T-helper 17 cell (primary cell): ENCODE results near the gene DPH7. TPM values are rescaled to one million over a fixed set of nuclear protein-coding genes. Genes with fewer than 3 reads are reported as not detected.

ENCODE experiments used
- ATAC-seq: fragments of 150-1000 bp; cut with Tn5 transposase; 2 replicates; pipeline ENCODE4 v1.10.0; 2021; ENCODE audit warnings: mild to moderate bottlenecking, moderate library complexity
- DNase-seq, 3 donors: peaks; one replicate each; pipeline versions ENCODE4 v3.0.0 to v3.0.0-alpha.2; 2020 to 2021
- H3K9me3 ChIP-seq: one replicate; pipeline ENCODE4 v1.7.0; 2013; ENCODE audit warnings: low read length, mild to moderate bottlenecking; ENCODE audit not compliant: control insufficient read depth, poor library complexity, severe bottlenecking
- H3K27ac Mint-ChIP-seq: one replicate; pipeline ENCODE4 v1.8.0; 2022; ENCODE audit warnings: mild to moderate bottlenecking, moderate library complexity, mixed read lengths
- H3K27me3 Mint-ChIP-seq: one replicate; pipeline ENCODE4 v1.8.0; 2022; ENCODE audit warnings: mixed read lengths
- H3K36me3 Mint-ChIP-seq: one replicate; pipeline ENCODE4 v1.8.0; 2022; ENCODE audit warnings: low read depth, mixed read lengths
- H3K4me1 Mint-ChIP-seq: one replicate; pipeline ENCODE4 v1.8.0; 2022; ENCODE audit warnings: mild to moderate bottlenecking, mixed read lengths
- H3K4me3 Mint-ChIP-seq: one replicate; pipeline ENCODE4 v1.8.0; 2022; ENCODE audit warnings: mild to moderate bottlenecking, moderate library complexity, mixed read lengths
- total RNA-seq, 4 donors: library from RNA in 2 of 4; stranded (reverse) in 2 of 4; gene quantifications; one replicate each; pipeline ENCODE4 v1.2.3 and lab custom pipeline; 2022 to 2026

The DPH7 gene
- total RNA-seq, 2 donors from 2014 or later = 46.1 to 52.0 TPM

DNA sequence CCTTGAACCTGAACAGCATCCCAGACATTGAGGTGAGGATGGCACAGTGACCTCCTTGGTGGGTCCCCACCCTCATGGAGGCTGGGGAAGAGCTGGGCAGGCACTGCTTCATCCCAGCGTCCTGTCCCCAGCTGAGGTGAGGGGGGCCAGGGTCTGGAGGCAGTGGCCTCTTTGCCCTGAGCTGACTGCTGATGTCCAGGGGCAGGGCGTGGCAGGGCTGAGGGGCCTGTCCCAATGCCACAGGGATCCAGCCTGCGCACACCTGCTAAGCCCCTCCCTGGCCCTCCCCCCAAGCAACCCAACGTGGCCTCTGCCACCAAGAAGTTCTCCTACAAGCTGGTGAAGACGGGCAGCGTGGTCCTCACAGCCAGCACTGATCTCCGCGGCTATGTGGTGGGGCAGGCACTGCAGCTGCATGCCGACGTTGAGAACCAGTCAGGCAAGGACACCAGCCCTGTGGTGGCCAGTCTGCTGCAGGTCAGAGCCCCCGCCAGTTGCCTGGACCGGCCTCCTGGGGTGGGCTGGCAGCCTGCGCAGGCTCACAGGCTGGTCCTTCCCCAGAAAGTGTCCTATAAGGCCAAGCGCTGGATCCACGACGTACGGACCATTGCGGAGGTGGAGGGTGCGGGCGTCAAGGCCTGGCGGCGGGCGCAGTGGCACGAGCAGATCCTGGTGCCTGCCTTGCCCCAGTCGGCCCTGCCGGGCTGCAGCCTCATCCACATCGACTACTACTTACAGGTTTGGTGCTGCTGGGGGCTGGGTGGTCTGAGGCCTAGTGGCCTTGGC is 35.2 kb upstream of the DPH7 start:
- DNase-seq = no peak
- H3K4me3 Mint-ChIP-seq = no peak overlapping the region
- H3K36me3 Mint-ChIP-seq = no peaks in the 10 kb centered on the region
- H3K9me3 ChIP-seq = no peaks in the 10 kb centered on the region
- no peaks in the 10 kb centered on the region for H3K27me3 Mint-ChIP-seq
- no peak for ATAC-seq
- peaks cover 24% of the 10 kb centered on the region for H3K4me1 Mint-ChIP-seq
- H3K27ac Mint-ChIP-seq = peak overlapping the region; percentile 3

DNA sequence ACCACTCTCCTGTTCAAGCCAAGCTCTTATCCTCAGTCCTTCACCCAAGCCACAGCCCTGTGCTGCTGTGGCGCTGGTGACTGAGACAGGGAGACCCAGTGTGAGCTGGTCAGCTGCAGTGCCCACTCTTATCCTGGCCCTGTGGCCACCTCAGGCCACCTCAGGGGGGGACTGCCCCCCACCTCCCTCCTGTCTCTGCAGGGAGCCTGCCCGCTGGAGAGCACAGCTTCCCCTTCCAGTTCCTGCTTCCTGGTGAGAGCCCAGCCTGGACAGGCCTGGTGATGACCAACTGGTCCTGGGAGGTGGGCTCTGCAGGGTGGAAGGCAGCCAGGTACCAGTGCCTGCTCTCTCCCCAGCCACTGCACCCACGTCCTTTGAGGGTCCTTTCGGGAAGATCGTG is 34.5 kb upstream of the DPH7 start:
- Mint-ChIP-seq H3K36me3 (no peaks in the 10 kb centered on the region), H3K27ac (peak overlapping the region; percentile 3), H3K4me3 (no peak overlapping the region), H3K27me3 (no peaks in the 10 kb centered on the region), H3K4me1 (peaks cover 24% of the 10 kb centered on the region)
- H3K9me3 ChIP-seq = no peaks in the 10 kb centered on the region
- no peak for ATAC-seq
- no peak for DNase-seq

DNA sequence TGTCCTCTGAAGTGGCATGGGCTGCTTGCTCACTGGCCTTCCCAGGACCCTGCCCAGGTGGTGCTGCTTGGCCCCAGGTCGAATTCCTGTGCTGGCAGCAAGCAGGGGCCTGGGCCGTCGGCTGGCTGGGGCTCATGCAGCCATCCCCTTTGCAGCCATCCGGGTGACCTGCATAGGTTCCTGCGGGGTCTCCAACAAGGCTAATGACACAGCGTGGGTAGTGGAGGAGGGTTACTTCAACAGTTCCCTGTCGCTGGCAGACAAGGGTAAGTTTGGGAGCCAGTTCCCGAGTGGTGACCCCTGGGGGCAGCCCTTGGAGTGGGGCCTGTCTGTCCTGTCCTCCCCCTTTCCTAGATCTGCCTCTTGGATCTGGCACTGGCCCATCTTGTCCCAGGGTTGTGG is 34.0 kb upstream of the DPH7 start:
- H3K27ac Mint-ChIP-seq = no peak overlapping the region
- no peaks in the 10 kb centered on the region for H3K36me3 Mint-ChIP-seq
- no peaks in the 10 kb centered on the region for H3K27me3 Mint-ChIP-seq
- DNase-seq (no peak), ATAC-seq (no peak)
- H3K4me3 Mint-ChIP-seq = no peak overlapping the region
- peaks cover 22% of the 10 kb centered on the region for H3K4me1 Mint-ChIP-seq
- H3K9me3 ChIP-seq = no peaks in the 10 kb centered on the region

DNA sequence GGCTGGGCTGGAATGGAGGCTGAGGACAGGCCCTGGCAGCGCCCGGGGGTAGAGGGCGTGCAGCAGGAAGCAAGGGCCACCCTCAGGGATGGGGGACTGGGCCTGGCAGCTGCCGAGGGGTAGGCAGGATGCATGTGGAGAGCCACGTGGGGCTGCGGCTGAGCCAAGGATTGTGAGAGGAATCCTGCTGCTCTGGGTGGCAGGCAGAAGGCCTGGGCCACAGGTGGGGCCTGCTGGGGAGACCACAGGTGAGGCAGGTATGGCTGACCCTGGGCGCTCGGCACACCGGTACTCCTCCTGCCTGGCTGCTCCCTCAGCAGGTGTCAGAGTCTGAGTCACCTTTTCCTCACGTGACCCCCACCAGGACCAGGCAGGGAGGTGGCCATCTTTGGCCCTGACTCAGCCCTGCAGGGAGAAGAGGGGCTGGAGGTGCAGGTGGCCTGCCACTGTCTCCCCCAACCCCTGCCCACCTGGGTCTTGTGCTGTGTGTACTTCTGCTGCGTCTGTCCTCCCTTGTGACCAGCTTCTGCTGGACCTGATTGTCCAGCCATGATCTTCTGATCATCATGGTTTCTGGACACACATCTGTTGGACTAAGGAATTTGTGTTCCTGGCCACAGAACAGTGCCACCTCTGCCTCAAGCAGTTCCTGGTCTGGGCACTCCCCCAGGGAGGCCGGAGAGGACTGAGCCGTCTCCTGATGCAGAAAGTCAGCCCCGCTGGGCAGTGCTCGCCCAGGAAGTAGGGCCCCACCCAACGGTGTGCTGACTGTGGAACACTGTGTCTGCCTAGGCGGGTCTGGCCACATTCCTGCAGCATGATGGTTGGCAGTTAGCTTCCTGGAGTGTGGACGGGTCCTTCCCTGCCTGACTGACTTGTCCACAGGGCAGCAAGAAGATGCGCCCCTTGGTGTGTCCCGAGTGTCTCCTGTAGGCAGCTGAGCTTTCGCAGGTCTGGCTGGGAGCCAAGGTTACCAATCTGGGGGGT is 33.2 kb upstream of the DPH7 start:
- no peak overlapping the region for H3K27ac Mint-ChIP-seq
- H3K9me3 ChIP-seq = no peaks in the 10 kb centered on the region
- ATAC-seq = peak; percentile 63
- no peaks in the 10 kb centered on the region for H3K36me3 Mint-ChIP-seq
- no peaks in the 10 kb centered on the region for H3K27me3 Mint-ChIP-seq
- no peak for DNase-seq
- peaks cover 22% of the 10 kb centered on the region for H3K4me1 Mint-ChIP-seq
- H3K4me3 Mint-ChIP-seq = no peak overlapping the region

DNA sequence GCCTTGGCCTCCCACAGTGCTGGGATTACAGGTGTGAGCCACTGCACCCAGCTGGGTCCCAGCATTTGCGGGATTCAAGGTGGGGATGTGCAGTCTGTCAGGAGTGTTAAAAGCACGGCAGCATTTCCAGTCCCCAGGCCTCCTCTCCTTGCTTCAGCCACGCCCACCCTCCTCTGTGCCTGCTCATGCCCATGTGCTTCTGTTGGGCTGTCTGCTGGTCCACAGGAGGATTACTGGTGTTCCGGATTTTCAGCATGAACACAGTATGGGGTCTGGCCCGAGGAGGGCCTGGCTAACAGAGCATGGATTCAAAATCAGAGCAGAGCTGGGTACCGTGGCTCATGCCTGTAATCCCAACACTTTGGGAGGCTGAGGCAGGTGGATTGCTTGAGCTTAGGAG is 32.2 kb upstream of the DPH7 start:
- Mint-ChIP-seq H3K4me3 (peak overlapping the region; percentile 41), H3K27me3 (no peaks in the 10 kb centered on the region), H3K27ac (peak overlapping the region; percentile 73), H3K36me3 (no peaks in the 10 kb centered on the region), H3K4me1 (peaks cover 27% of the 10 kb centered on the region)
- no peak for ATAC-seq
- no peak for DNase-seq
- H3K9me3 ChIP-seq = no peaks in the 10 kb centered on the region

DNA sequence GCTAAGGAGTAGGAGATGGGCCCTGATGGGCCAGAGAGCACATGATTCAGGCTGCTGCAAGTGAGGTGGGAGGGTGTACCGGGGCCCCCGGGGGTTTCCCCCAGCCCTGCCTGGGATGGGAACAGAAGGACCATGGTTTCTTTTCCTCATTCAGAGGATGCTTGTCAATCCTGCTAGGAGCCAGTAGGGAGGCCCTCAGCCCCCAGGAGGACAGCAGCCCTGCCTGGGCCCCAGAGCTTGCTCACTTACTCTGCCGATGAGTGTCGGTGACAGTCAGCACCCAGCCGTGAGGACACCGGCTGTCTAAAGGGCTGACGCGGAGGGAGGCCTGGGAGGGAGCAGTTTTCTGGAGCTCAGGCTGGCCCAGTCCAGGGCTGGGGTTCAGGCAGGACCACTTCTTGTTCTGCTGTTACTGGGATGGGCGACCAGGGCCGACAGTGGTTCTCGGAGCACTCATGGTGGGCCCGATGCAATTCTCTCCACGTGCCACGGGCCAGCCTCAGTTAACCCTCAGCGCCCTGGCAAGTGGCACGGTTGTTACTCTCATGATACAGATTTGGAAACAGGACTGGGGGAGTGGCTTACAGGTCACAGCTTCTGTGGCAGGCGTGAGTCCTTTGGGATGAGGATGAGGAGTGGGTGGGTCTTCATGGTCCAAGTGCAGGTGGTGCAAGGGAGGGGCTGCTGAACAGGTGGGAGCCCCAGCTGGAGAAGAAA is 28.6 kb upstream of the DPH7 start:
- H3K36me3 Mint-ChIP-seq = no peaks in the 10 kb centered on the region
- no peak for DNase-seq
- ATAC-seq = no peak

DNA sequence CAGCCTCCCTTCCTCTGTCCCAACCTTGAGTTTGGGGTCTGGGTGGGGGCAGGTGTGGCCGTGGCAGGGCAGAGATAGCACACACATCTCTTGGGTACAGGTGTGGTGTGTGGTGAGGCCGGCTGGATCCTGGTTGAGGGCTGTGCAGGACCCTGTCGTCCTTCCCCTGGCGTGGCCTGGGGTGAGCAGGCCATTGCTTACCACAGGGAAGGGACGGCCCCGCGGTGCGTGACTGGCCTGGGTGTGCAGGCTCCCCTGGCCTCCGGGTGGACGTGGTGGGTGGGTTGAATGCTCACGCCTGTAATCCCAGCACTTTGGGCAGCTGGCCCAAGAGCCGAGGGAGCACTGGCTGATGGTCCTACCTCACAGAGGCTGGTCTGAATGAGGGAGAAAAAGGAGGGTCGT is 28.0 kb upstream of the DPH7 start:
- Mint-ChIP-seq H3K4me1 (peaks cover 28% of the 10 kb centered on the region), H3K36me3 (no peaks in the 10 kb centered on the region)
- no peak for DNase-seq

More for the DNA sequence above, 28.6 kb upstream of the DPH7 start:
- H3K4me1 Mint-ChIP-seq = peaks cover 28% of the 10 kb centered on the region
- no peaks in the 10 kb centered on the region for H3K9me3 ChIP-seq
- no peaks in the 10 kb centered on the region for H3K27me3 Mint-ChIP-seq
- H3K27ac Mint-ChIP-seq = peak overlapping the region; percentile 56
- peak overlapping the region; percentile 90 for H3K4me3 Mint-ChIP-seq

DNA sequence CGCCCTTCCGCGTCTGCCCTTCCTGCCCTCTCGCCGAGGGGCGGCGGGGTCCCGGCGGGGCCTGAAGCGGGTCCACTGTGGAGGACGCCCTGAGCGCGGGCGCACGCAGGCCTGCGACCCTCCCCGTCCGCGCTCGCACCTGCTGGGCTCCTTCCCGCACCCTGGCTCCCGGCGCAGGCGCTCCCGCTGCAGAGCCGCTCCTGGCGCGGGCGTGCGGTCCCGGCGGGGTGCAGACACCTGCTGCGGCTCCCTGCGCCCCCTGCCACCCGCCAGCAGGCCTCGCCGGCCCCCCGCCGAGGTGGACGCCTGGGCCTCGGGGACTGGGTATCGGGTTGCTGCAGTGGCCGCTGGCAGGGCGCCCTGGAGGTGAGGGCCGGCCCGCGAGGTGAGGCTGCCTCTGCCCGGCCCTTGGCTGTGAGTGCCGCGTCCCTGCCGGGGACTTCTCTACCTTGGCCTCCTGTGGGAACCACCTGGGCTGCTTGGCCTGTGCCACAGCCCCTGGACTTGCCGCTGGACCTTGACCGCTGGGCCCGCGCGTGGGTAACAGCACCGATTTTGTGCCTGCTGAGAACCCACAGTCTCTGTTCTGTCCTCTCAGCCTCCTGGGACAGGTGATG is 27.4 kb upstream of the DPH7 start:
- peak; percentile 6 for ATAC-seq
- H3K27me3 Mint-ChIP-seq = no peaks in the 10 kb centered on the region
- DNase-seq = peak in 1 of 3 donors; percentile 30
- H3K27ac Mint-ChIP-seq = no peak overlapping the region
- no peaks in the 10 kb centered on the region for H3K9me3 ChIP-seq
- H3K4me1 Mint-ChIP-seq = peaks cover 23% of the 10 kb centered on the region
- no peaks in the 10 kb centered on the region for H3K36me3 Mint-ChIP-seq
- H3K4me3 Mint-ChIP-seq = peak overlapping the region; percentile 90

More for the DNA sequence above, 28.0 kb upstream of the DPH7 start:
- Mint-ChIP-seq H3K4me3 (peak overlapping the region; percentile 90), H3K27me3 (no peaks in the 10 kb centered on the region), H3K27ac (peak overlapping the region; percentile 56)
- ATAC-seq = no peak
- H3K9me3 ChIP-seq = no peaks in the 10 kb centered on the region

DNA sequence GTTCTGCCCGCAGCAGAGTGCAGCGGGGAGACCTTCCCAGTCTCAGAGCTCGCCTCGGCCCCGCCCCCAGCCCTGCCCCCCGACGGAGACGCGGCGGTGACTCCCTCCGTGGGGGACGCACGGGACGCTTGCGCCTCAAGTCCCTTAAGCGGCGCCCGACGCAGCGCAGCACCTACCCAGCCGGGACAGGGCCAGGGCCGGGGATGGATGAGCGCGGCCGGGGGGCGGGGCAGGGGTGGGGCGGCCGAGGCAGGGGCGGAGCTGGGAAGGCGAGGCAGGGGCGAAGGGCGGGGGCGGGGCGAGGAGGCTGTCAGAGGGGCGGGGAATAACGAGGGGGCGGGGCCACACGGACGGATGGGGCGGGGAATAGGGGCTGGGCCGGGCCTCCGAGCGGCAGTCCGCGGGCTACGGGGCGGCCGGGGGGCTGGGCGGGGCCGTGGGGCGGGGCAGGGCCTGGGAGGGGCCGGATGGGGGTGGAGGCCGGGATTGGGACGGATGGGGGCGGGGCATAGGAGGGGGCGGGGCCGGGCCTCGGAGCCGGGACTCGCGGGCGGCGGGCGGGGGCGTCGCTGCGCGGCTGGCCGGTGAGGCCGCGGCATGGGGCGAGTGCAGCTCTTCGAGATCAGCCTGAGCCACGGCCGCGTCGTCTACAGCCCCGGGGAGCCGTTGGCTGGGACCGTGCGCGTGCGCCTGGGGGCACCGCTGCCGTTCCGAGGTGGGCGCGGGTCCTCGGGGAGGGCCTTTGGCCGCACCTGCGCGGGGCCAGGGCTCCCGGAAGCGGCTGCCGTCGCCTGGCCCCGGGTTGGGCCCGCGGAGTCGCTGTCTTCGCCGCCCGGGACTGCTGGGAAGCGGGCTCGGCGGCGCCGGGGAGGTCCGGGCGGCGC is 26.6 kb upstream of the DPH7 start, which contains the start of gene ARRDC1:
Gene ARRDC1, plus strand, starts transcription at position 566 of the 884 bp plus-strand sequence. Its CDS starts 32 bp downstream, at position 598.
- H3K9me3 ChIP-seq = no peaks in the 10 kb centered on the region
- ATAC-seq (peak; percentile 85), DNase-seq (peak; percentile 74 to 94 (median 93))
- H3K27me3 Mint-ChIP-seq = no peaks in the 10 kb centered on the region
- no peak within 1 kb of the TSS for H3K27ac Mint-ChIP-seq
- peaks cover 21% of the 10 kb centered on the region for H3K4me1 Mint-ChIP-seq
- peak within 1 kb of the TSS; percentile 90 for H3K4me3 Mint-ChIP-seq
- no peaks in the 10 kb centered on the region for H3K36me3 Mint-ChIP-seq

DNA sequence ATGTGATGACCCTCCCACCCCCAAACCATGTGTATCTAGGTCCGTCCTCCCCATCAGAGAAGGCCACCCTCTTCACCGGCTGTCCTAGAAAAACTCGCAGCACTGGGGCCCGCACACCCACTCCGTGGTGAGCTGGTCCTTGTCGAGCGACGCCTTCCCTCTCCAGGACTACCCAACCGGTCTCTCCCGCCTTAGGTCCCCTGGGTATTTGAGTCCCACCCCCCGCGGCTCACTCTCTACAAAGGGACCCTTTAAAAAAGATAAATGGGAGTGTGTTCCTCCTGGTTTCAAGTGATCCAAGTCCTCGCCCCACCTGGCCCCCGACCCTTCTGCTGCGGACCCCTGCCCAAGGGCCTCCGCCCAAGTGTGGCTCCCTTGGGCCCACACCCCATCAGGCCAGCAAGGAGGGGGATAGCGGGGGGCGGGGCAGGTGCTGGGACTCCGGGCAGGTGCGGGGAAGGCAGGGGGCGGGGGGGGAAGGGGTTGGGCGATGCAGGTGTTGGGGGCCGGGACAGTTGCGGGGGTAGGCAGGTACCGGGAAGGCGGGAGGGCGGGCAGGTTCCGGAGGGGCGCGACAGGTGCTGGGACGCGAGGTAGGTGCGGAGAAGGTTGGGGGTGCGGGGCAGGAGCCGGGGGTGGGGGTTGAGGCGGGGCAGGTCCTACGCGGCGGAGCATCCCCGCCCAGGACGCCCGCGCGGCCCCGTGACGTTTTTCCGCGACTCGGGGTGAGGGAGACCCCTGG is 25.8 kb upstream of the DPH7 start:
- Mint-ChIP-seq H3K27ac (no peak overlapping the region), H3K36me3 (no peaks in the 10 kb centered on the region), H3K4me3 (peak overlapping the region; percentile 65), H3K27me3 (no peaks in the 10 kb centered on the region), H3K4me1 (peaks cover 21% of the 10 kb centered on the region)
- no peaks in the 10 kb centered on the region for H3K9me3 ChIP-seq
- DNase-seq (no peak), ATAC-seq (no peak)

DNA sequence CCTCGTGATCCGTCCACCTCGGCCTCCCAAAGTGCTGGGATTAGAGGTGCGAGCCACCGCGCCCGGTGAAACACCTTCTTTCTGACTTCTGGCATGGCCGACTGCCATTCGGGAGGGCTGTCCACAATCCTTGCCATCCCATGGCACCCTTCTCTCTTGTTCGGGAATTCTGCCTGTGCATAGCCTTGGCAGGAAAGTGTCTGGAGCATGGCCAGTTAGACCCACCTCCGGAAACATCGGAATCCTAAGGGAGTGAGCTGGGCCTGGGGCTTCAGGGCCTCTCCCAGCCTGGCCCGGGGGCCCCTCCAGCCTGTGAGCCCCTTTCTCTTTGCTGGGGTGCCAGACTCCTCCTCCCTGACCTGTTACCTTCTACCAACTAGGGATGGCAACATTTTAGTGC is 25.2 kb upstream of the DPH7 start:
- Mint-ChIP-seq H3K27me3 (no peaks in the 10 kb centered on the region), H3K36me3 (no peaks in the 10 kb centered on the region), H3K4me1 (peaks cover 21% of the 10 kb centered on the region), H3K4me3 (peak overlapping the region; percentile 65), H3K27ac (peak overlapping the region; percentile 32)
- ATAC-seq (no peak), DNase-seq (no peak)
- no peaks in the 10 kb centered on the region for H3K9me3 ChIP-seq
